Measurements from ENCODE around the gene SKA2.

Gene SKA2

GRCh38 chr17:59172436-59173004, 17.5 kb upstream of the SKA2 start:
- H3K4me3 ChIP-seq (ENCODE audit: low read depth, low read length): no peak overlapping the region
- DNase-seq (ENCODE audit: low read depth): no peak
- TF ChIP-seq, protein P1, sequence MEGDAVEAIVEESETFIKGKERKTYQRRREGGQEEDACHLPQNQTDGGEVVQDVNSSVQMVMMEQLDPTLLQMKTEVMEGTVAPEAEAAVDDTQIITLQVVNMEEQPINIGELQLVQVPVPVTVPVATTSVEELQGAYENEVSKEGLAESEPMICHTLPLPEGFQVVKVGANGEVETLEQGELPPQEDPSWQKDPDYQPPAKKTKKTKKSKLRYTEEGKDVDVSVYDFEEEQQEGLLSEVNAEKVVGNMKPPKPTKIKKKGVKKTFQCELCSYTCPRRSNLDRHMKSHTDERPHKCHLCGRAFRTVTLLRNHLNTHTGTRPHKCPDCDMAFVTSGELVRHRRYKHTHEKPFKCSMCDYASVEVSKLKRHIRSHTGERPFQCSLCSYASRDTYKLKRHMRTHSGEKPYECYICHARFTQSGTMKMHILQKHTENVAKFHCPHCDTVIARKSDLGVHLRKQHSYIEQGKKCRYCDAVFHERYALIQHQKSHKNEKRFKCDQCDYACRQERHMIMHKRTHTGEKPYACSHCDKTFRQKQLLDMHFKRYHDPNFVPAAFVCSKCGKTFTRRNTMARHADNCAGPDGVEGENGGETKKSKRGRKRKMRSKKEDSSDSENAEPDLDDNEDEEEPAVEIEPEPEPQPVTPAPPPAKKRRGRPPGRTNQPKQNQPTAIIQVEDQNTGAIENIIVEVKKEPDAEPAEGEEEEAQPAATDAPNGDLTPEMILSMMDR (IDR thresholded peaks at IDR 0.05; ENCODE audit: control insufficient read depth, extremely low read depth, insufficient read depth): no peak

- TF ChIP-seq, protein P1 (IDR thresholded peaks at IDR 0.05; ENCODE audit: control insufficient read depth, extremely low read depth, insufficient read depth): no peak
- no peak for DNase-seq (ENCODE audit: low read depth)
- H3K4me3 ChIP-seq (ENCODE audit: low read depth, low read length): no peak overlapping the region
Measured at GRCh38 chr17:59167571-59168001, 12.6 kb upstream of the SKA2 start.

- no peak overlapping the region for H3K4me3 ChIP-seq (ENCODE audit: low read depth, low read length)
- peak; percentile 31 for DNase-seq (ENCODE audit: low read depth)
- TF ChIP-seq, protein P1 (IDR thresholded peaks at IDR 0.05; ENCODE audit: control insufficient read depth, extremely low read depth, insufficient read depth): peak; percentile 60
Measured at GRCh38 chr17:59165933-59166342, 11.0 kb upstream of the SKA2 start.

GRCh38 chr17:59161477-59161876, 6.5 kb upstream of the SKA2 start:
- TF ChIP-seq, protein P1 (IDR thresholded peaks at IDR 0.05; ENCODE audit: control insufficient read depth, extremely low read depth, insufficient read depth): no peak
- H3K4me3 ChIP-seq (ENCODE audit: low read depth, low read length): no peak overlapping the region
- DNase-seq (ENCODE audit: low read depth): no peak

- H3K4me3 ChIP-seq (ENCODE audit: low read depth, low read length): no peak overlapping the region
- no peak for DNase-seq (ENCODE audit: low read depth)
Measured at GRCh38 chr17:59160157-59161025, 5.4 kb upstream of the SKA2 start.

GRCh38 chr17:59155439-59156177, 622 bp upstream of the SKA2 start, which contains the start of gene PRR11:
TSS of gene PRR11 (plus strand) at chr17:59155746. CDS start at chr17:59169753, 14,007 bp downstream.
- TF ChIP-seq, protein P1 (IDR thresholded peaks at IDR 0.05; ENCODE audit: control insufficient read depth, extremely low read depth, insufficient read depth): no peak

More at GRCh38 chr17:59160157-59161025, 5.4 kb upstream of the SKA2 start:
- TF ChIP-seq, protein P1 (IDR thresholded peaks at IDR 0.05; ENCODE audit: control insufficient read depth, extremely low read depth, insufficient read depth): no peak

More at GRCh38 chr17:59155439-59156177, 622 bp upstream of the SKA2 start, which contains the start of gene PRR11:
- DNase-seq (ENCODE audit: low read depth): peak; percentile 100
- peak within 1 kb of the TSS; percentile 80 for H3K4me3 ChIP-seq (ENCODE audit: low read depth, low read length)
